Measurements from ENCODE around the gene PFKM. TPM values are rescaled to one million over a fixed set of nuclear protein-coding genes. Genes with fewer than 3 reads are reported as not detected.
A peak's percentile ranks its signal among the peaks of the same experiment; 100 is the strongest.

PFKM gene
- 4.3 TPM for total RNA-seq

DNA sequence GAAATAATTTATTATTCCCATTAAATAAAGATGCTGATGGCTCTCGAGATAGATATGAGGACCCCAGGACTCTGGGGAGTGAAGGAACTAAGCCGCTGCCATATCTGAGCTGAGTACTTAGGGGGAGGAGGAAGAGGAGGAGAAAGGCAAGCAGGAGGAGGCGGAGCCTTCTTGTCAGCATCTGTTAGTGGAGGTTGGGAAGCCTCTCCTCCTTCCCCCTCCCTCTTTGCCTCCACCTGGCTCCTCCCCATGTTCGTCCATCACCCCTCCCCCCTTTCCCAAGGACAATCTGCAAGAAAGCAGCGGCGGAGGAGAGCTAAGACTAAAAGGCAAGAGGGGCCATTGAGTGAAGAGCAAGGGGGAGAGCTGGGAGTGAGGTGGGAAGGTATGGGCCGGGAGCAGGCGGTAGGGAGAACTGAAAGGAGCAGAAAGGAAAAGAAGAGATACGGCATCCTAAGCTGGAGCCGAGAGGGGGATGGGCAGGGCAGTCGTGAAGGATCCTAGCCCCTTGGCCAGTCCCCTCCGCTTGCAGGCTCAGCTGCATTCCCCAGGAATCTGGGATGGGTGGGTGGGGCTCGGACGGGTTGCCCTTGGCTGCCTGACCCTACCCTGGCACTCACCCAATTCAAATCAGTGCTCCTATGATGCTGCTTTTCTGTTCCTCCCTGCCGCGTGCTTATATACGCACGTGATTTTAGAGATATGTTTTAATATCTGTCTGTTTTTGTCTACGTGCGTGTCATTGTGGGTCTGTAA is at the start of gene PFKM:
Gene PFKM (plus strand): TSS at position 287 of the 756 bp plus-strand sequence. CDS start 3,411 bp downstream, outside the sequence.
- no peaks in the 10 kb centered on the region for H3K9me3 ChIP-seq (ENCODE audit: low read depth, low read length)
- no peaks in the 10 kb centered on the region for H3K27me3 ChIP-seq (ENCODE audit: insufficient read depth, low read length)
- H3K4me3 ChIP-seq (ENCODE audit: low read length), result peak within 1 kb of the TSS; percentile 51
- H3K4me1 ChIP-seq (ENCODE audit: insufficient read depth, low read length), result peaks cover 14% of the 10 kb centered on the region

DNA sequence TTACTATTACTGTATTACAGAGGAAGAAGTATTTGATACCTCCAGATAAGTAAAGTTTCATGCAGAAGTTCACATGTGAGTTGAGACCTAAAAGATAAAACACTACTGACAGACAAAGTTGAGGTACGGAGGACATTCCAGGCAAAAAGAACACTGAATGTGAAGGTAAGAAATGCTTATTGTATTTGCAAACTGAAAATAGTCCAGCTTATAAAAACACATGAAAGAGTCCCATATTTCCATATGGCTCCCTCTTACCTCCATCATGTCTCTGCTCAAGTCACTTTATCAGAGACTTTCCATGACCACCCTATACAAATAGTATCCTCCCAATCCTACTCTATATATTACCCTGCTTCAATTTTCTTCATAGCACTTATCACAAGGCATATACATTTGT is 49.1 kb upstream of the PFKM start:
- Histone ChIP-seq H3K4me3 (ENCODE audit: low read length) (no peak overlapping the region), H3K4me1 (ENCODE audit: insufficient read depth, low read length) (no peaks in the 10 kb centered on the region), H3K27me3 (ENCODE audit: insufficient read depth, low read length) (no peaks in the 10 kb centered on the region), H3K9me3 (ENCODE audit: low read depth, low read length) (no peaks in the 10 kb centered on the region)

DNA sequence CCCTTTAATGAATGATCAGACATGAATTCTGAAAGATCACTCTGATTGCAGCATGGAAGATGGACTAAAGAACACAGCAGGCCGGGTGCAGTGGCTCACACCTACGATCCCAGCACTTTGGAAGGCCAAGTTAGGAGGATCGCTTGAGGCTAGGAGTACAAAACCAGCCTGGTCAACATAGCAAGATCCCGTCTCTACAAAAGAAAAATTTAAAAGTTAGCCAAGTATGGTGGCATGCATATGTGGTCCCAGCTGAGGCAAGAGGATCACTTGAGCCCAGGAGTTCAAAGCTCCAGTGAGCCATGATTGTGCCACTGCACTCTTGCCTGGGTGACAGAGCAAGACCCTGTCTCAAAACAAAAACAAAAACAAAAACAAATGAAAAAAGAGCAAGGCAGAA is 48.4 kb upstream of the PFKM start:
- H3K4me1 ChIP-seq (ENCODE audit: insufficient read depth, low read length), result no peaks in the 10 kb centered on the region
- H3K9me3 ChIP-seq (ENCODE audit: low read depth, low read length), result no peaks in the 10 kb centered on the region
- H3K4me3 ChIP-seq (ENCODE audit: low read length), result no peak overlapping the region
- H3K27me3 ChIP-seq (ENCODE audit: insufficient read depth, low read length), result no peaks in the 10 kb centered on the region

DNA sequence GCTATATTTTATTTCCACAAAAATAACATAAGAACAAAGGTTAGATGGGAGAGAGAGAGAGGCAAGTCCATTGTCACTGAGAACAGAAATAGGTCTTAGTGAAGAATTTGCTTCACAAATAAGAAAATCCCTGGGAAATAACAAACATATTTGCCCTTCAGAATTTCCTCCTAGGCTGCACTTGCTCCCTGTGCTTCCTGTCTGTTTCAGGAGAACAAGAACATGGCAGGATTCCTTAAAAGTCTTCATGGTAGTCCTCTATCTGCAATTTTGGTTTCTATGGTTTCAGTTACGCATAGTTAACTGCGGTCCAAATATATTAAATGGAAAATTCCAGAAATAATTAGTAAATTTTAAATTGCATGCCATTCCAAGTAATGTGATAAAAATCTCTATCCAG is 47.4 kb upstream of the PFKM start:
- Histone ChIP-seq H3K4me3 (ENCODE audit: low read length) (no peak overlapping the region), H3K4me1 (ENCODE audit: insufficient read depth, low read length) (no peaks in the 10 kb centered on the region), H3K27me3 (ENCODE audit: insufficient read depth, low read length) (no peaks in the 10 kb centered on the region), H3K9me3 (ENCODE audit: low read depth, low read length) (no peaks in the 10 kb centered on the region)

- Histone ChIP-seq H3K4me1 (ENCODE audit: insufficient read depth, low read length) (no peaks in the 10 kb centered on the region), H3K9me3 (ENCODE audit: low read depth, low read length) (no peaks in the 10 kb centered on the region), H3K27me3 (ENCODE audit: insufficient read depth, low read length) (no peaks in the 10 kb centered on the region), H3K4me3 (ENCODE audit: low read length) (no peak overlapping the region)
These were observed 46.9 kb upstream of the PFKM start for GRCh38 chr12:48072266-48072665.

DNA sequence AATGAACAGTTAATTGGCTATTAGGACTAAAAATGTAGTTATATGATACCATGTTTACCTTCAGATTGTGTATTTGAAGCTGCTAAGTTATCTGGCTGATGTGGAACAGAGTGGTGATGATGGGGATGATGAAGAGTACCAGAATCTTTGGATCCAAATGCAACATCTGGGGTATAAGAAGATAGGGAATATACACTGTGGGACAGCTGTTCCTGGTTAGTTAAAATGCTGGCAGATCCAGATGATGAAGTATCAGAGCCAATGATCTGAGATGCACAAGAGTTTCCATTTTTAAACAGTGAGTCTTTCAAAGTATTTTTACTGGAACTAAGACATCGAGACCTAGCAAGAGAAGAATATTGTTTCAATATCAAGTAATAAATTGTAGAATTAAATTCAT is 44.9 kb upstream of the PFKM start:
- peaks cover 3% of the 10 kb centered on the region for H3K4me1 ChIP-seq (ENCODE audit: insufficient read depth, low read length)
- no peaks in the 10 kb centered on the region for H3K27me3 ChIP-seq (ENCODE audit: insufficient read depth, low read length)
- H3K9me3 ChIP-seq (ENCODE audit: low read depth, low read length), result no peaks in the 10 kb centered on the region
- H3K4me3 ChIP-seq (ENCODE audit: low read length), result no peak overlapping the region

- Histone ChIP-seq H3K4me3 (ENCODE audit: low read length) (no peak overlapping the region), H3K9me3 (ENCODE audit: low read depth, low read length) (no peaks in the 10 kb centered on the region), H3K27me3 (ENCODE audit: insufficient read depth, low read length) (no peaks in the 10 kb centered on the region), H3K4me1 (ENCODE audit: insufficient read depth, low read length) (peaks cover 3% of the 10 kb centered on the region)
These were observed 43.3 kb upstream of the PFKM start for GRCh38 chr12:48075832-48076231.

DNA sequence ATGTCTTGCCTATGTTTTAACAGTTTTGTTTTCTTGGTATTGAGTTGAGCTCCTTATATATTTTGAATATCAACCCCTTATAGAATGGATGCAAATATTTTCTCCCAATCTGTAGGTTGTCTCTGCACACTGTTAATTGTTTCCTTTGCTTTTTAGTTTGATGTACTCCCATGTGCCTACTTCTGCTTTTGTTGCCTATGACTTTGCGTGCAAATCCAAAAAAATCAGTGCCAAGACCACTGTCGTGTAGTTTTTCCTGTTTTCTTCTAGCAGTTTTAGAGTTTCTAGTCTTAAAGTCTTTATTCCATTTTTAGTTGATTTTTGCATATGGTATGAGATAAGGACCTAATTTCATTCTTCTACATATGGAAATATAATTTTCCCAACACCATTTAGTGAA is 42.1 kb upstream of the PFKM start:
- Histone ChIP-seq H3K9me3 (ENCODE audit: low read depth, low read length) (no peaks in the 10 kb centered on the region), H3K27me3 (ENCODE audit: insufficient read depth, low read length) (no peaks in the 10 kb centered on the region), H3K4me1 (ENCODE audit: insufficient read depth, low read length) (peaks cover 3% of the 10 kb centered on the region), H3K4me3 (ENCODE audit: low read length) (no peak overlapping the region)

GRCh38 chr12:48078901-48079300 is 40.3 kb upstream of the PFKM start:
- Histone ChIP-seq H3K4me1 (ENCODE audit: insufficient read depth, low read length) (peaks cover 3% of the 10 kb centered on the region), H3K27me3 (ENCODE audit: insufficient read depth, low read length) (no peaks in the 10 kb centered on the region), H3K4me3 (ENCODE audit: low read length) (no peak overlapping the region), H3K9me3 (ENCODE audit: low read depth, low read length) (no peaks in the 10 kb centered on the region)

DNA sequence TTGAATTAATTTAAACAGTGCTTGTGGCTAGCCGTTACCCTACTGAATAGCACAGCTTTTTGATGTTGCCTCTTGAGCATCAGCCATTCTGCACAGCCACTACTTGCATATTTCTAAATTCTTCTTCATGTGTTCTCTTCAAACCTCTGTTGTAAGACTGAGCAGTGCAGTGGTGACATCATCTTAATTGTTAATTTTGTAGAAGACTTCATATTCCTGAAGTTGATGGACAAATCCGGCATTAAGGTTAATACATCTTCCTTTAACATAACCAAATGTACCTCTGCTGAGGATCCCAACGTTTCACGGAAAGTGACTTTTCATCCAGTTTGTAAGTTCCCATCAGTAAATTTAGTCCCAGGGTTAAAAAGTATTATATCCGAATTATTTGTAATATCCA is 38.9 kb upstream of the PFKM start:
- no peaks in the 10 kb centered on the region for H3K27me3 ChIP-seq (ENCODE audit: insufficient read depth, low read length)
- H3K4me1 ChIP-seq (ENCODE audit: insufficient read depth, low read length), result peaks cover 3% of the 10 kb centered on the region
- H3K9me3 ChIP-seq (ENCODE audit: low read depth, low read length), result no peaks in the 10 kb centered on the region
- H3K4me3 ChIP-seq (ENCODE audit: low read length), result no peak overlapping the region

- H3K4me3 ChIP-seq (ENCODE audit: low read length), result no peak overlapping the region
- peaks cover 3% of the 10 kb centered on the region for H3K4me1 ChIP-seq (ENCODE audit: insufficient read depth, low read length)
- no peaks in the 10 kb centered on the region for H3K27me3 ChIP-seq (ENCODE audit: insufficient read depth, low read length)
- no peaks in the 10 kb centered on the region for H3K9me3 ChIP-seq (ENCODE audit: low read depth, low read length)
These were observed 38.3 kb upstream of the PFKM start for GRCh38 chr12:48080821-48081220.

- H3K27me3 ChIP-seq (ENCODE audit: insufficient read depth, low read length), result no peaks in the 10 kb centered on the region
- H3K9me3 ChIP-seq (ENCODE audit: low read depth, low read length), result no peaks in the 10 kb centered on the region
- no peaks in the 10 kb centered on the region for H3K4me1 ChIP-seq (ENCODE audit: insufficient read depth, low read length)
- H3K4me3 ChIP-seq (ENCODE audit: low read length), result no peak overlapping the region
These were observed 35.1 kb upstream of the PFKM start for GRCh38 chr12:48084066-48084465.

DNA sequence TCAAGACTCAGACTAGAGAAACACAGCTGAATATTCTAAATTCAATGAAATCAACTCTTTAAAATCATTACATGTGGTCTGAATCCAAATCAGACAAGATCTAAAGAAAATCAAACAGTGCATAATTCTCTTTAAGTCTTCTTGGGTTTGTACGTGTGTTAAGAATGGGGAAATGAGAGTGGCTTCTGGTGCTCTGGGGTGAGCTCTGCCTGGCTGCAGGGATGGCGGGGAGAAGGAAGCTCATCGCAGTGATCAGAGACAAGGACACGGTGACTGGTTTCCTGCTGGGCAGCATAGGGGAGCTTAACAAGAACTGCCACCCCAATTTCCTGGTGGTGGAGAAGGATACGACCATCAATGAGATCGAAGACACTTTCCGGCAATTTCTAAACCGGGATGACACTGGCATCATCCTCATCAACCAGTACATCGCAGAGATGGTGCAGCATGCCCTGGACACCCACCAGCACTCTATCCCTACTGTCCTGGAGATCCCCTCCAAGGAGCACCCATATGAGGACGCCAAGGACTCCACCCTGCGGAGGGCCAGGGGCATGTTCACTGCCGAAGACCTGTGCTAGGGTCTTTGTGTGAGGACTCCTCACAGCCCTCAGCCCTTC is 34.2 kb upstream of the PFKM start:
- Histone ChIP-seq H3K4me3 (ENCODE audit: low read length) (no peak overlapping the region), H3K9me3 (ENCODE audit: low read depth, low read length) (no peaks in the 10 kb centered on the region), H3K27me3 (ENCODE audit: insufficient read depth, low read length) (no peaks in the 10 kb centered on the region), H3K4me1 (ENCODE audit: insufficient read depth, low read length) (no peaks in the 10 kb centered on the region)

- Histone ChIP-seq H3K9me3 (ENCODE audit: low read depth, low read length) (no peaks in the 10 kb centered on the region), H3K4me1 (ENCODE audit: insufficient read depth, low read length) (no peaks in the 10 kb centered on the region), H3K27me3 (ENCODE audit: insufficient read depth, low read length) (no peaks in the 10 kb centered on the region), H3K4me3 (ENCODE audit: low read length) (no peak overlapping the region)
These were observed 32.8 kb upstream of the PFKM start for GRCh38 chr12:48086327-48086726.

- H3K4me3 ChIP-seq (ENCODE audit: low read length), result no peak overlapping the region
- no peaks in the 10 kb centered on the region for H3K4me1 ChIP-seq (ENCODE audit: insufficient read depth, low read length)
- H3K9me3 ChIP-seq (ENCODE audit: low read depth, low read length), result no peaks in the 10 kb centered on the region
- no peaks in the 10 kb centered on the region for H3K27me3 ChIP-seq (ENCODE audit: insufficient read depth, low read length)
These were observed 26.6 kb upstream of the PFKM start for GRCh38 chr12:48092611-48093010.

- H3K27me3 ChIP-seq (ENCODE audit: insufficient read depth, low read length), result no peaks in the 10 kb centered on the region
- H3K9me3 ChIP-seq (ENCODE audit: low read depth, low read length), result no peaks in the 10 kb centered on the region
- H3K4me1 ChIP-seq (ENCODE audit: insufficient read depth, low read length), result peaks cover 21% of the 10 kb centered on the region
- H3K4me3 ChIP-seq (ENCODE audit: low read length), result no peak overlapping the region
These were observed 14.6 kb upstream of the PFKM start for GRCh38 chr12:48104531-48104930.

Measured in mononuclear cell (primary cell).